ENCODE results near the gene PRDM7. TPM values are rescaled to one million over a fixed set of nuclear protein-coding genes. Genes with fewer than 3 reads are reported as not detected.

The PRDM7 gene
- total RNA-seq, 1 donor from 2014 or later = not detected

DNA sequence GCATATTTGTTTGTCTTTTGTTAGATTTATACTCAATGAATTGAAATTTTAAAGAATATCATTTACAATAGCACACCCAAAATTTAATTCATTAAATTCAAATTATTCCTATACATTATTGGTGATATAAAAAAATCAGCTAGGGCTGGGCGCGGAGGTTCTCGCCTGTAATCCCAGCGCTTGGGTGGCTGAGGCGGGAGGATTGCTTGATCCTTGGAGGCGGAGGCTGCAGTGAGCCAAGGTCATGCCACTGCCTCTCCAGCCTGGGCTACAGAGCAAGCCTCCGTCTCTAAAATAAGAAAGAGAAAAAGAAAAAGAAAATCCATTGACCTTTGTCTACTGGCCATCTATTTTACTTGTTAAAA is 4.5 kb upstream of the PRDM7 start:
- peak overlapping the region; percentile 74 for H3K4me3 Mint-ChIP-seq (ENCODE audit: unreplicated experiment)
- no peak for DNase-seq (ENCODE audit: extremely low spot score, unreplicated experiment)

GRCh38 chr16:90078579-90078895 is 1.4 kb upstream of the PRDM7 start:
- Mint-ChIP-seq H3K9me3 (ENCODE audit: unreplicated experiment) (no peaks in the 10 kb centered on the region), H3K27ac (ENCODE audit: unreplicated experiment) (no peak overlapping the region), H3K4me3 (ENCODE audit: unreplicated experiment) (no peak overlapping the region), H3K27me3 (ENCODE audit: unreplicated experiment) (peaks cover 34% of the 10 kb centered on the region), H3K36me3 (ENCODE audit: unreplicated experiment) (no peaks in the 10 kb centered on the region), H3K4me1 (ENCODE audit: unreplicated experiment) (peaks cover 20% of the 10 kb centered on the region)
- TF ChIP-seq CTCF (IDR thresholded peaks at IDR 0.05) = no peak
- DNase-seq (ENCODE audit: extremely low spot score, unreplicated experiment) = no peak

More for the DNA sequence above, 4.5 kb upstream of the PRDM7 start:
- no peaks in the 10 kb centered on the region for H3K36me3 Mint-ChIP-seq (ENCODE audit: unreplicated experiment)
- no peak for TF ChIP-seq CTCF (IDR thresholded peaks at IDR 0.05)
- H3K27ac Mint-ChIP-seq (ENCODE audit: unreplicated experiment) = no peak overlapping the region
- H3K27me3 Mint-ChIP-seq (ENCODE audit: unreplicated experiment) = peaks cover 27% of the 10 kb centered on the region
- no peaks in the 10 kb centered on the region for H3K9me3 Mint-ChIP-seq (ENCODE audit: unreplicated experiment)
- peaks cover 18% of the 10 kb centered on the region for H3K4me1 Mint-ChIP-seq (ENCODE audit: unreplicated experiment)

DNA sequence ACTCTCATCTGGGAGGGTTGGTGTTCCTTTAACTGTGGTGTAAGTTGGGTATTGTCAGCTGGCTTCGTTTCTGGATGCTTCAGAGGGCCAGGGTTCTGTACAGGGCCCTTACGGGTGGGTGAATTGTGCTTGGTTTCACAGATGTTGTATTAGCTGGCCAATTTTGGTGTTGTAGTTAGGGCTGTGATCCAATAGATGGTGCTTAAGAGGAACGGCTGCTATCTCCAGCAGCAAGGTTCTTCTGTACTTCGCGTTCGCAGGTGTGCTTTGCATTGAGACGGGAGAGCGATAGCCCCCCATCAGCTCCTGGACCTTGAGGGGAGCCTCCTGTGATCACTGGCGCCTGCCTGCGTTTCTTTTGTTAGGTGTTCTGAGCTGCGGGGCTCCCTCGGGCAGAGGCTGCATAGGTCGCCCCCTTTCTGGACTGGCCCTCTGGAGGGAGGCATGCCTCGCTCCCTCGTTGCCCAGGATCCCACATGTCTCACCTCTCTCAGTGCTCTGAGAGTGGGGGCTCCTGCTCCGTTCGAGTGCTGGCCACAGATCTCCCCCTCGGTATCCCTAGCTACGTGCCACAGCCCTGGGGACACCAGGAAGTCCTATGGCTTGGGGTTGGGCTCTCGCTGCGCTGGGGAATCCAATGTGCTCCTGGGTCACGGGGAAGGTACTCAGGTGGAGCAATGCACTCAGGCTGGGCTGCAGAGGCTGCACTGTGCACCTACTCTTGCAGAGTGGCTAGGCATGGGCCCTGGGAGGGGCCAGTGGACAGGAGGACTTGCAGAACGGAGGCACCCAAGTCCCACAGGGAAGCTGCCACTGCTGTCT is 837 bp upstream of the PRDM7 start:
- Mint-ChIP-seq H3K36me3 (ENCODE audit: unreplicated experiment) (no peaks in the 10 kb centered on the region), H3K27me3 (ENCODE audit: unreplicated experiment) (peaks cover 33% of the 10 kb centered on the region), H3K9me3 (ENCODE audit: unreplicated experiment) (no peaks in the 10 kb centered on the region), H3K27ac (ENCODE audit: unreplicated experiment) (peak overlapping the region; percentile 88), H3K4me1 (ENCODE audit: unreplicated experiment) (peaks cover 20% of the 10 kb centered on the region), H3K4me3 (ENCODE audit: unreplicated experiment) (peak overlapping the region; percentile 77)
- DNase-seq (ENCODE audit: extremely low spot score, unreplicated experiment) = peak; percentile 75
- peak; percentile 29 for TF ChIP-seq CTCF (IDR thresholded peaks at IDR 0.05)

DNA sequence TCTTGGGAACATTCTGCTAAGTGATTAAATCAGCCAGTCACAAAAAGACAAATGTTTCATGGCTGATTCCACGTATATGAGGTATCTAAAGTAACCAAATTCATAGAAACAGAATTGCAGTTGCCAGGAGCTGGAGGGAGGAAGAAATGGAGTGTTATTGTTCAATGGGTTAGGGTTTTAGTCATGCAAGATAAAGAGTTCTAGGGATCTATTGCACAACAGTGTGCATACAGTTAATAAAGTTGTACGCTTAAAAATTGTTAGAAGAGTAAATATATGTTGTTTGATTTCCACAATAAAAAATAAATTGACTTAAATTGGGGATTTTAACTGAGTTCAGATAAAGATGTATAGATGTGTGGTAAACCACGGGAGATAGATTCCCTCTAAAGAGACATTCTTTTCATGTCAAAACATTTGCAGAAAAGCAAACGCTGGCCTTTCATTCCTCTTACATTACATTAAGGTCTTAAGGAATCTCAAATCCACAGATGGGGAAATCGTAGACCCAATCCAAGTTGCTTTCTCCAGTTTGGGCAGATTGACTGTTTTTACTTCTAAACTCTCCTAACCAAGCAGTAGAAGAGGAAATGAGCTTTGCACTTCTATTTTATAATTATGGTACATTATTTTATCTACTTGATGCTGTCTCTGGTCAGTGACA is 4.6 kb downstream of the PRDM7 start:
- Mint-ChIP-seq H3K27me3 (ENCODE audit: unreplicated experiment) (peaks cover 31% of the 10 kb centered on the region), H3K4me1 (ENCODE audit: unreplicated experiment) (peaks cover 10% of the 10 kb centered on the region), H3K4me3 (ENCODE audit: unreplicated experiment) (no peak overlapping the region), H3K27ac (ENCODE audit: unreplicated experiment) (no peak overlapping the region), H3K36me3 (ENCODE audit: unreplicated experiment) (no peaks in the 10 kb centered on the region), H3K9me3 (ENCODE audit: unreplicated experiment) (peaks cover 6% of the 10 kb centered on the region)
- no peak for DNase-seq (ENCODE audit: extremely low spot score, unreplicated experiment)
- TF ChIP-seq CTCF (IDR thresholded peaks at IDR 0.05) = no peak

GRCh38 chr16:90070440-90070839 is 6.7 kb downstream of the PRDM7 start:
- Mint-ChIP-seq H3K36me3 (ENCODE audit: unreplicated experiment) (no peaks in the 10 kb centered on the region), H3K27me3 (ENCODE audit: unreplicated experiment) (peaks cover 32% of the 10 kb centered on the region), H3K27ac (ENCODE audit: unreplicated experiment) (no peak overlapping the region), H3K4me3 (ENCODE audit: unreplicated experiment) (no peak overlapping the region), H3K9me3 (ENCODE audit: unreplicated experiment) (peaks cover 6% of the 10 kb centered on the region), H3K4me1 (ENCODE audit: unreplicated experiment) (no peaks in the 10 kb centered on the region)
- no peak for TF ChIP-seq CTCF (IDR thresholded peaks at IDR 0.05)
- DNase-seq (ENCODE audit: extremely low spot score, unreplicated experiment) = peak; percentile 27
